Activated CD8-positive, alpha-beta T cell treated with anti-CD3 and anti-CD28 coated beads for 36 hours (primary cell): ENCODE data around the gene HOXC9. TPM values are rescaled to one million over a fixed set of nuclear protein-coding genes. Genes with fewer than 3 reads are reported as not detected.

Source experiments
- ATAC-seq: fragments of 200-7000 bp; cut with Tn5 transposase; one replicate; pipeline ENCODE4 v1.10.0; 2021; ENCODE audit warnings: mild to moderate bottlenecking, moderate library complexity
- CTCF ChIA-PET: fragments of 350-600 bp; sonication (Branson Sonifier 250); formaldehyde crosslinking; loops from one replicate; lab custom pipeline; 2021; ENCODE audit warnings: antibody characterized with exemption; lab: Charles Lee
- POLR2A ChIA-PET: fragments of 350-600 bp; sonication (Branson Sonifier 250); formaldehyde crosslinking; loops from one replicate; lab custom pipeline; 2021; ENCODE audit warnings: antibody characterized with exemption; lab: Charles Lee
- DNase-seq: peaks from one replicate; pipeline ENCODE4 v3.0.0-alpha.2; 2020
- H3K27ac Mint-ChIP-seq: one replicate; pipeline ENCODE4 v1.8.0; 2021; ENCODE audit warnings: mild to moderate bottlenecking, mixed read lengths
- H3K27me3 Mint-ChIP-seq: one replicate; pipeline ENCODE4 v1.8.0; 2021; ENCODE audit warnings: mixed read lengths
- H3K36me3 Mint-ChIP-seq: one replicate; pipeline ENCODE4 v1.8.0; 2021; ENCODE audit warnings: low read depth, mixed read lengths
- H3K4me1 Mint-ChIP-seq: one replicate; pipeline ENCODE4 v1.8.0; 2021; ENCODE audit warnings: low read depth, mixed read lengths
- H3K4me3 Mint-ChIP-seq: one replicate; pipeline ENCODE4 v1.8.0; 2021; ENCODE audit warnings: mild to moderate bottlenecking, moderate library complexity, mixed read lengths
- H3K9me3 Mint-ChIP-seq: one replicate; pipeline ENCODE4 v1.8.0; 2021; ENCODE audit warnings: mixed read lengths
- intact Hi-C: fragments of 100-400 bp; cut with micrococcal nuclease; formaldehyde crosslinking; loops from one replicate; pipeline ENCODE4 v1.10.0; 2022
- total RNA-seq, 2 experiments: library from RNA; stranded (reverse); gene quantifications; one replicate each; pipeline ENCODE4 v1.2.3, GENCODE V29; 2021
- TF ChIP-seq, protein P1 (sequence below): fragments of 200-600 bp; IDR thresholded peaks from one replicate; pipeline ENCODE4 v1.8.0; 2022; ENCODE audit warnings: antibody characterized with exemption, mild to moderate bottlenecking

HOXC9 gene
- total RNA-seq, 2 experiments from 2014 or later, result not detected

DNA sequence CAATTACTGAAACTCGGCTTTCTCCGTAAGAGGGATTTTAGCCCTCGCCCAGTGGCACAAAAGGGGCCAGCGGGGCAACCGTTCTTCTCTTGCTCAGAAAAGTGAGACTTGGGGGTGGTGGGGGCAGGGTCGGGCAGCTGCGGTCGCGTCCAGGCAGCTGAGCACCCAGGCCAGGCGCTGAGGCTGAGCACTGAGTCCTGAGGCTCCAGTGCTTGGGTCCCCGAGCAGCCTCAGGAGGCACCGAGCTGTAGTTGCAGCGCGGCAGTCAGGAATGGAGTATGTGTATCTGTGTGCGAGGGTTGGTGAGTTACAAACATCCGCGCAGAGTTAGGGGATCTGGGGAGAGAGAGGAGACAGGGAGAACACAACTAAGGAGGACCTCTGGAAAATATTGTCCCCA is 24.2 kb downstream of the HOXC9 start:
- Mint-ChIP-seq H3K9me3 (no peaks in the 10 kb centered on the region), H3K27ac (no peak overlapping the region), H3K4me3 (no peak overlapping the region), H3K36me3 (no peaks in the 10 kb centered on the region), H3K4me1 (peaks cover 2% of the 10 kb centered on the region), H3K27me3 (peaks cover 69% of the 10 kb centered on the region)
- ATAC-seq (no peak), DNase-seq (no peak)
- POLR2A ChIA-PET, result interaction anchor here (1.6 kb wide), 1 partner anchor 14 kb away, joined by 5 read pairs; no protein-coding TSS in a partner anchor
- CTCF ChIA-PET, result interaction anchor here (0.9 to 3.7 kb wide), 10 partner anchors 9 to 191 kb away, joined by 3 to 30 read pairs (median 12); partner anchors contain the start of genes HOXC10, HOXC5 and HOXC9
- intact Hi-C loops, result no loop called here
- TF ChIP-seq, protein P1, sequence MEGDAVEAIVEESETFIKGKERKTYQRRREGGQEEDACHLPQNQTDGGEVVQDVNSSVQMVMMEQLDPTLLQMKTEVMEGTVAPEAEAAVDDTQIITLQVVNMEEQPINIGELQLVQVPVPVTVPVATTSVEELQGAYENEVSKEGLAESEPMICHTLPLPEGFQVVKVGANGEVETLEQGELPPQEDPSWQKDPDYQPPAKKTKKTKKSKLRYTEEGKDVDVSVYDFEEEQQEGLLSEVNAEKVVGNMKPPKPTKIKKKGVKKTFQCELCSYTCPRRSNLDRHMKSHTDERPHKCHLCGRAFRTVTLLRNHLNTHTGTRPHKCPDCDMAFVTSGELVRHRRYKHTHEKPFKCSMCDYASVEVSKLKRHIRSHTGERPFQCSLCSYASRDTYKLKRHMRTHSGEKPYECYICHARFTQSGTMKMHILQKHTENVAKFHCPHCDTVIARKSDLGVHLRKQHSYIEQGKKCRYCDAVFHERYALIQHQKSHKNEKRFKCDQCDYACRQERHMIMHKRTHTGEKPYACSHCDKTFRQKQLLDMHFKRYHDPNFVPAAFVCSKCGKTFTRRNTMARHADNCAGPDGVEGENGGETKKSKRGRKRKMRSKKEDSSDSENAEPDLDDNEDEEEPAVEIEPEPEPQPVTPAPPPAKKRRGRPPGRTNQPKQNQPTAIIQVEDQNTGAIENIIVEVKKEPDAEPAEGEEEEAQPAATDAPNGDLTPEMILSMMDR, result no peak

DNA sequence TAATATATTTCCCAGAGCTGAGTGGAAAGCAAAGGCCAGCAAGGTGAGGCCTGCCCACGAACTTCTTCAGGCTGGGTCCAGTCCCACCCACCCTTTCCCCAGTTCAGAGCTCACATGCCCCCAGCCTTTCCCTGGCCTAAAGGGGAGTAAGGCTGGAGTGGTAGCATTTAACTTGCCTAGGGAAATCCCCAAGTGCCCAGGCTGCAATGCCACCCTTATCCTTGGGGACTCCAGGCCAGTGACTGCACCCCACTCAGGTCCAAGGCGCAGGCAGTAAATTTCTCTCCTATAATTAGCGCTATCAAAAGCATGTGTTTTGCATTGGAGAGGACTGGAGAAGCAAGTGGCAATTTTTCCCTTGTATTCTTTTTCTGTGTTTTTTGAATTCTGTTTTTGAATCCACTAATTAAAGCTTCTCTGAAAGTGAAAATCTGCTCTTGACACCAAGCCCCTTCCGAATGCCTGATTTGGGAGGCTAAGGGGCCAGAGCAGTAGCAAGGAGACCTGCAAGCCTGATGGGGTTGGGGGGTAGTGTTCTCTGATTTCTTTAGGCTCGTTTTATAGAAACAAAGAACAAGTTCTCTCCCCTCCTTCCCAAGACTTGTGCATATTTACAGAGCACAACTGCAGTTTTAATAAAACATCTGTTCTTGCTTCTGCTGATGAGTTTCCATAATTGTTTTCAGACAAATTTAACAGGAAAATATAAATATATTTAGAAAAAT is 24.8 kb downstream of the HOXC9 start:
- CTCF ChIA-PET, result interaction anchor here (0.7 to 3.7 kb wide), 7 partner anchors 8 to 190 kb away, joined by 4 to 30 read pairs (median 15); partner anchors contain the start of gene HOXC5

GRCh38 chr12:54025499-54026405 is 25.8 kb downstream of the HOXC9 start:
- H3K36me3 Mint-ChIP-seq, result no peaks in the 10 kb centered on the region
- DNase-seq, result no peak
- no peak for ATAC-seq
- H3K4me3 Mint-ChIP-seq, result no peak overlapping the region
- no peaks in the 10 kb centered on the region for H3K9me3 Mint-ChIP-seq
- POLR2A ChIA-PET, result no interaction called here
- H3K27me3 Mint-ChIP-seq, result peaks cover 72% of the 10 kb centered on the region
- CTCF ChIA-PET, result interaction anchor here (0.7 to 3.7 kb wide), 8 partner anchors 10 to 182 kb away, joined by 3 to 18 read pairs (median 4); partner anchors contain the start of genes HOXC8, HOXC9 and SMUG1
- H3K27ac Mint-ChIP-seq, result no peak overlapping the region
- H3K4me1 Mint-ChIP-seq, result peaks cover 11% of the 10 kb centered on the region
- intact Hi-C loops, result loop anchor here (5.0 kb wide), 1 partner anchor 38 kb away; the partner anchor contains the start of gene HOXC10
- TF ChIP-seq, protein P1, result no peak

More for the DNA sequence above, 24.8 kb downstream of the HOXC9 start:
- Mint-ChIP-seq H3K9me3 (no peaks in the 10 kb centered on the region), H3K4me3 (no peak overlapping the region), H3K4me1 (peaks cover 5% of the 10 kb centered on the region), H3K27me3 (peaks cover 70% of the 10 kb centered on the region), H3K27ac (no peak overlapping the region), H3K36me3 (no peaks in the 10 kb centered on the region)
- intact Hi-C loops, result loop anchor here (5.0 kb wide), 1 partner anchor 37 kb away; the partner anchor contains the start of gene HOXC10
- no peak for ATAC-seq
- TF ChIP-seq, protein P1, result no peak
- DNase-seq, result no peak
- POLR2A ChIA-PET, result no interaction called here

DNA sequence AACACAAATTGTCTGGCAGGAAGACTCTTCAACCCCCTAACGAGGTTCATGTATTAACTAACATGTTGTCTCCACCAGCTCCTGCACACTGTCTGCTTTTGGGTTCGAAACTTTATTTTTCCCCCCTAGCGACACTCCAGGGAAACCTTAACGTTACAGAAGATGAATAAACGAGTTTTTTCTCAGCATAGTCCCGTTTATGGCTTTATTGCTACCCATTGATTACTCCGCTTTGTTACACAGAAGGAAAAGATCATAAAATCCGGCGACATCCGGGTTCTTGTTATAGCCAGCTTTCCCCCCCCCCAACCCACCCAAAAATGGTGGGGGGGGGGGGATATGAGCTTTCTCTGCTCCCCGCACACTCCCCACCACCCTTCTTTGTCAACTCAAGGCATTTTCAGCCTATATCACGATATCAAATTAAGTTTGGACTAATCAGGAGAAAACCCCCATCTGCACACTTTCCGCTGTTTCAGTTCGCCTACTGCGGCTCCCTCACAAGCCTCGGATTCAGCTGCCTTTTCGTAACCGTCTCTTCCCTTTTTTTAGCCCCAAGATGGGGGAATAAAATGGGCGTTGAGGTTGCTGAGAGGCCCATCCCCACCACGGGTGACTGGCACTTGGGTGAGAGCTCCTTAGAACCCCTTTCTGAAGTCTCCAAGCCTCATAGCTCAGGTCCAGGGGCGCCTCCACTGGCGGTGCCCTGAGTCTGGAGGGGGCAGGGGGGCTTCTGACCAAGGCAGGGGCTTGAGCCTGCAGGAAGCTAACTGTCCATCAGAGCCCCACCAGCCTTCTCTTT is 26.9 kb downstream of the HOXC9 start:
- intact Hi-C loops, result loop anchor here (5.0 kb wide), 1 partner anchor 40 kb away; the partner anchor contains the start of gene HOXC10
- CTCF ChIA-PET, result interaction anchor here (0.8 to 2.4 kb wide), 10 partner anchors 9 to 190 kb away, joined by 3 to 12 read pairs (median 3); partner anchors contain the start of genes HOXC8, HOXC9 and SMUG1
- H3K9me3 Mint-ChIP-seq, result no peaks in the 10 kb centered on the region
- no peak overlapping the region for H3K27ac Mint-ChIP-seq
- peaks cover 74% of the 10 kb centered on the region for H3K27me3 Mint-ChIP-seq
- TF ChIP-seq, protein P1, result no peak
- no peak for ATAC-seq
- POLR2A ChIA-PET, result interaction anchor here (0.6 kb wide), 2 partner anchors 15 to 350 kb away, joined by 3 to 5 read pairs; no protein-coding TSS in a partner anchor
- H3K36me3 Mint-ChIP-seq, result no peaks in the 10 kb centered on the region
- DNase-seq, result no peak
- H3K4me3 Mint-ChIP-seq, result no peak overlapping the region
- peaks cover 11% of the 10 kb centered on the region for H3K4me1 Mint-ChIP-seq
